HG03521 (cell line): ENCODE data around the gene ZCCHC8.
A peak's percentile ranks its signal among the peaks of the same experiment; 100 is the strongest.
"Not testable (repeated sequence)": the region's sequence is repeated elsewhere in the genome, so short reads cannot be mapped to it uniquely, and the experiment has no call there.

ENCODE experiments used
- ATAC-seq: cut with Tn5 transposase; IDR thresholded peaks from one replicate; pipeline ENCODE4 v1.9.1; 2021; ENCODE audit warnings: mild to moderate bottlenecking, moderate library complexity; ENCODE audit not compliant: unreplicated experiment

Gene ZCCHC8

DNA sequence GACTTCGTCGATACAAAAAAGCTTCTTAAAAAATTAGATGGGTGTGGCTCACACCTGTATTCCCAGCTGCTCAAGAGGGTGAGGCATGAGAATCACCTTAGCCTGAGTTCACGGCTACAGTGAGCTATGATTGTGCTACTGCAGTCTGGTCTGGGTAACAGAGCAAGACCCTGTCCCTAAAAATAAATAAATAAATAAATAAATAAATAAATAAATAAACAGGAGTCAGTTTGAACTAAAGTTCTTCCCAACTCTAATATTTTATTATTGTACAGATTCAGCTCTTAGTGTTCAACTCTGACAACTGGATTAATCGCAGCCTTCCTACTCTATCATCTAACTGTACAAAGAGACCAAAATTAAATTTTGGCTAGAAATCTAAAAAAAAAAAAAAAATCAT is 65.5 kb downstream of the ZCCHC8 start:
- no peak for ATAC-seq

GRCh38 chr12:122429043-122429442 is 71.7 kb downstream of the ZCCHC8 start:
- ATAC-seq = not testable (repeated sequence)

DNA sequence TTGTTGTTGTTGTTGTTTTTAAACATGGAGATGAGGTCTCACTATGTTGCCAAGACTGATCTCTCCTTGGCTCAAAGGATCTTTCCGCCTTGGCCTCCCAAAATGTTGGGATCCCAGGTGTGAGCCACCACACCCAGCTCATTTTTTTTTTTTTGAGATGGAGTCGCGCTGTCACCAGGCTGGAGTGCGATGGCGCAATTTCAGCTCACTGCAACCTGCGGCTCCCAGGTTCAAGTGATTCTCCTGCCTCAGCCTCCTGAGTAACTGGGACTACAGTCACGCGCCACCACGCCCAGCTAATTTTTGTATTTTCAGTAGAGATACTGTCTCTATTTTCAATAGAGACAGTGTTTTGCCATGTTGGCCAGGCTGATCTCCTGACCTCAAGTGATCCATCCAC is 73.3 kb downstream of the ZCCHC8 start:
- ATAC-seq = no peak

- no peak for ATAC-seq
Observed at GRCh38 chr12:122423258-122424165, 77.2 kb downstream of the ZCCHC8 start.

DNA sequence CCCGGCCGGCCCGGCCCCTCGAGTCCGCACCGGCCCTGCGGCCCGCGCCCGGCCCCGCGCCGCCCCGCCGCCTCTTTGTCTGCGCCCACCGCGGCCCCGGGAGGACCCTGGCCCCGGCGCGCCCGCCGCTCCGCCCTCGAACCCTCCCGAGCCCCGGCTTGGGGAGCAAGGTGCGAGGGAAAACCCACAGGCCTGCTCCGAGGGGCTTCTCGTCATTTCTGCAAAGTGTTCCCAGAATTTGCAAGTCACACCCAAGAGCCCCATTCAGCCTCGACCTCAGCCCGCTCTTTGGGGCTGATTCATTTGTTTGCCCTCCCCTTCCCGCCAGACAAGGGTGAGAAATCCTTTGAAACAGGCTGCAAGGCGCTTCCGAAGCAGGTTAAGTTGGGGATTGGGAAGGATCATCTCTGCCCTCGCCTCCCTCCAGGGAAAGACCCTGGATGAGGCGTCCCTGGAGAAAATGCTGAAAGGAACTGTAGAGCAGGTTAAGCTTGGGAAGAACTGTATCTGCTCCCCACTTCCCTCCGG is 77.9 kb downstream of the ZCCHC8 start:
- no peak for ATAC-seq

DNA sequence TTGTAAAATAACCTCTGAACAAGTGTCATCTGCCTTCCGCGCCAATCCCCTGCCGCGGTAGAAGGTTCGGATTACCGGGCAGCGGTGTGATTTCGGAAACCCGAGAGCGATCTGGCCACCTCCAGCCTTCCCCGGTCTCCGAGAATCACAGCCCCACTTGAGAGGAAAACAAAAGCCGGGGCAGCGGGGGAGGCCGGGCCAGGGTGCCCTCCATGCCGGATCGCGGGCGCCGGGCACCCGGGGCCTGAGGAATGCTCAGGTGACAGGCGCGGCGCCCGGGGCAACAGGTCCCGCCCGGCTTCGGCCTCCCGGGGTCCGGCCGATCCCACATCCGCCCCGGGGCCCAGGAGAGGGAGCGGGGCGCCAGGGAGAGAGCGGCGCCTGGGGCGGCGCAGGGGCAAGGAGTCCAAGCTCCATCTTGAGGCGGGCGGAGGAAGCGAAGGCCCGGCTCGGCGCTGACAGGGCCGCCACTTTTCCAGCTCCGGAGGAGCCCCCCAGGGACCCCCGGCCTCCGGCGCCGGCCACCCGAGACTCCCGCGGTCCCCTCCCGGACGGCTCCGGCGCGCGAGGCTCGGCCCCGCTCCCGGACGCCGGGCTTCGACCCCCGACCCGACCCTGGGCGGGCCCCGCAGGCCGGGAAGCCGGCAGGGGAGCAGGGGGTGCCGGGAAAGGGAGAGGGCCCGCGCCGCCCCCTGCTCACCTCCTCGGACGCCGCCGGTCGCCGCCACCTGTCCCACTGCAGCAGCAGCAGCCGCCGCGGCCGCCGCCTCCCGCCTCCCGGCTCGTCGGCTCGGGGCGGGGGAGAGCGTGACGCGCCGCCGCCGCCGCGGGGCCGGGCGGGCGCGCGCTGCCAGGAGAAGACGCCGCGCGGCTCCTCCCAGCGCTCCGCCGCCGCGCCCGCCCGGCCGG is 78.7 kb downstream of the ZCCHC8 start, which contains the start of gene CLIP1:
Gene CLIP1 (minus strand): TSS at position 849 of the 909 bp plus-strand sequence. CDS start 42,217 bp downstream, outside the sequence.
- peak; percentile 56 for ATAC-seq
